NCI-H128 (cell line): ENCODE measurements around the gene PSMA2.

ENCODE experiments used
- DNase-seq: peaks from one replicate; lab custom pipeline; 2025; ENCODE audit not compliant: unreplicated experiment; lab: John Stamatoyannopoulos, UW

PSMA2 gene

DNA sequence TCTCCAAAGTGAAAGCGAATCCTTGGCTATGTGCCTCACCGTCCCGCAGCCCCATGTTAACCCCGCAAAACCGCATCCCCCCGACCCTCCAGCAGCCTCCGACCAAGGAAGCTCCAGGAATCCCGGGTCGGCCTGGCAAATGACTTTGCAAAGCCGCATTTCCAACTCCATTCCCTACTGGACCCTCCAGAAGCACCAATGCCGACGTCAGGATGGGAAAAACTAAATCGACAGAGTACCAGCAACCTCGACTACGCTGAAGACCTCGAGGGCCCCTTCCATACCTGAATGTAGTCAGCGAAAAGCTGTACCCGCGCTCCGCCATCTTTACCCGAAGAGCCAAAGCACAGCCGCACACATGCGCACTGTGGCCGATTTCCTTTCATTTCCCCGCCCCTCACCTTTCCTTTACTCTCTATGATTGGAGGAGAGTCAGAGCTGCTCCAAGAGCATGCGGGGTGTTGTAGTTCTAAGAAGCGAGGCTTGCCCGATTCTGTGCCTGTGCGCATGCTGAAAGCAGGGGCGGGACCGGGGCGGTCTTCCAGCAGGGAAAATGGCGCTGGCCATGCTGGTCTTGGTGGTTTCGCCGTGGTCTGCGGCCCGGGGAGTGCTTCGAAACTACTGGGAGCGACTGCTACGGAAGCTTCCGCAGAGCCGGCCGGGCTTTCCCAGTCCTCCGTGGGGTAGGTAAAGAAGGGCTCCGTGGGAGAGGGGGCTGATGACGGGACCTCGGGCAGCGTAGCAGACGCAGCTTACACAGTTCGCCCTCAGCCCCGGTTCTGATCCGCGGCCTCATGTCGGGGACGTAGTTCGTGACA is at the start of gene PSMA2, which contains the start of gene MRPL32:
Gene PSMA2, minus strand, starts transcription at position 341 of the 818 bp plus-strand sequence. Its CDS starts 16 bp downstream, at position 325.
Gene MRPL32, plus strand, starts transcription at position 543 of the 818 bp plus-strand sequence. Its CDS starts 11 bp downstream, at position 554.
- peak; percentile 95 for DNase-seq

DNA sequence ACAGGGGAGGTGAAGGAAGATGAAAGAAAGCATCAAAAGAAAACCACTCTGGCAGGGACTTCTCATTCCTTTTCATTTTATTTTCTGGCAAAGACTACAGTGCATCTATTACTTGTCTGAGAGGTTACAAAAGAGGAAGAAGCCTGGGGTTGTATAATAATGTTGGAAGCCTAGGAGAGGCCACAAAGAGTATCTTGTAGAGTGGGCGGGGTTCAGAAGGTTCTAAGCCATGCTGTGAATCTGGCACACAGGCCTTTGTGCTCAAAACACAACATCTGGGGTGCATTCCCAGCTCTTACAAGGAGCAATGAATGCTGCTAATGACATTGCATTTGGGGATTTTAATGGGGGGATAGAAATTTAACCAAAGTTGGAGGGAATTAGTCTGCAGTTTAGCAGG is 49.6 kb upstream of the PSMA2 start:
- no peak for DNase-seq

DNA sequence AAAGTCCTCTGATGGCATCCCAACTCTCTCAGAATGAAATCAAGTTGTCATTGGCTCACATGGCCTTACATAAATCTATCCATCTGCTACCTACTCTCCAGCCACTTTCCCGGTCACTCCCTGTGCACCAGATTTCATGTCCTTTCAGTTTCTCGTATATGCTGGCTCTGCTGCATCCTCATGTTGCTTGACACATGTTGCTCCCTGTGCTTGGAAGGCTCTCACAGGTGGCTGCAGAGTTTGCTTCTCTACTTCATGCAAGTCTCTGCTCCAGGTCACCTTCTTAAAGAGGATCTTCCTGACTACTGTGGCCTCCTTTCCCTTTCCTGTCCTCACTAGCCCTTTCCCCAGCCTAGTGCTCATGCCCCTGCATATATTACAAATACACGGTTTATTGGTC is 48.5 kb upstream of the PSMA2 start:
- DNase-seq: no peak

DNA sequence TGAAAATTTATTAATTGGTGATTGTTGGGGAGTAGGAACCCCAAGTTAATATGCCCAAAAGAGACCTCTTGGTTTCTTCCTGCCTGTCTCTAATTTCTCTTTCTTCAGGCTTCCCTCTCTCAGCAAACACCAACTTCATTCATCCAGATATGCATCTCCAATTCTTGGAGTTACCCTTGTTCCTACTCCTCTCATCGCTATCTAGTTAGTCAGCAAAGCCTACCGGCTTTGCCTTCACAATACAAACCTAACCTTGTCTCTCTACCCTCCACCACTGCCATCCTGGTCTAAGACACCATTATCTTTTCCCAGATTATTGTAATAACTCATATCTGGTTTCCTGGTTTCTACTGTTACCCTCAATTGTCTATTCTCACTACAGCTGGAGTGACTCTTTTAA is 48.1 kb upstream of the PSMA2 start:
- no peak for DNase-seq

DNA sequence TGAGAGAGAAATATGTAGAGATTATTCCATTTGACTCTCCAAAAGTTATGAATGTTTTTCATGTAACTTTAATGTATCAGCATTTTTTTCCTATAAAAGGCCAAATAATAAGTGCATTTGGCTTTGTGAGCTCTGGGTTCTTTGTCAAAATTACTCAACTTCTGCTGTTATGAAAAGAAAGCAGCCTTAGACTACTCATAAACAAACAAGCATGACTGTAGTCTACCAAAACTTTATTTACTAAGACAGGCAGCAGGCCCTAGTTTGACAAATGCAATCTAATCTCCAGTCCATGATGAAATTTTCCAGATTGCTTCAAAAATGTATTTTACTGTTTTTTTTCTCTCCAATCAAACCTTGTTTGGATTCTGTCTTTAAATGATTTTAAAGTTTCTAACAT is 46.5 kb upstream of the PSMA2 start:
- no peak for DNase-seq

DNA sequence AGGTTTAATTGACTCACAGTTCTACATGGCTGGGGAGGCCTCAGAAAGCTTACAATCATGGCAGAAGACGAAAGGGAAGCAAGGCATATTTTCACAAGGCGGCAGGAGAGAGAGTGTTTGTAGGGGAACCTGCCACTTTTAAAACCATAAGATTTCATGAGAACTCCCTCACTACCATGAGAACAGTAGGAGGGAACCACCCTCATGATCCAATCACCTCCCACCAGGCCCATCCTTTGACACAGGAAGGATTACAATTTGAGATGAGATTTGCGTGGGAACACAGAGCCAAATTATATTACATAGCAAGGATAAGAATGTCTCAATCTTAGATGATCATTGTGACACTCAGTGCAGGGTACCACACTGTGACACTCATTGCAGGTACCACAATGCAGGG is 44.4 kb upstream of the PSMA2 start:
- DNase-seq: no peak

DNA sequence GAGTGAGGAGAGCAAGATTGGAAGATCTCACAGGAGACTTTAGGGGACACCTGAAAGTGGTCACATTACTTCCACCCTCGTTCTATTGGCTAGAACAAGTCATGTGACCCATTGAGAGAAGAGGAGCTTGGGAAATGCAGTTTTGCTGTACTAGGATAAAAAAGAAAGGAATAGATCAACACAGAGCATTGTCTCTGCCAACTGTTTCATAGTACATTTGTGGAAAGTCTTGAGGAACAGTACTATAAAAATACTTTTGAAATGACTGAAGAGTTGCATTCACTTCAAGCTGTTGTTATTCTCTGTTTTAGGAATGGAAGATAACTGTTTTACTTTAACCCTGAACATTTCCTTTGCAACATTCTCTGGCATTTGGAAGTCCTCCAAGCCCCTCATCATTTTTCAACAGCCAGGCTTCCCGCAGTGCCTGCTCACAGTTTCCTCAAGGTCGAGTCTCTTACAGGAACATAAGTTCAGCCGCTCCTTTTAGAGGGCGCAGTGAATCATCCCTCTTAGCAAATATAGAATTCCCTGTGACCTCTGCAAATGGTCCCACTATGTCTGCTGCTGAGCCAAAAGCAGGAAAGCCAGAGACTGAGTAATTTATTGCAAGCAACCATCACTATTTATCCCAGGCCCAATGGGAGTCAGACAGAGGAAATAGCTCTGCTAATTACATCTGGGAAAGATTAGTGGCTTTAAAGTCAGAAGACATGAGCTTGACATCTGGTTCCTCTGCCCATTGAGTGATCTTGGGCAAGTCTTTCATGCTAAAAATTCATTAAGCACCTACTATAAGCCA is 40.9 kb upstream of the PSMA2 start:
- DNase-seq: no peak

DNA sequence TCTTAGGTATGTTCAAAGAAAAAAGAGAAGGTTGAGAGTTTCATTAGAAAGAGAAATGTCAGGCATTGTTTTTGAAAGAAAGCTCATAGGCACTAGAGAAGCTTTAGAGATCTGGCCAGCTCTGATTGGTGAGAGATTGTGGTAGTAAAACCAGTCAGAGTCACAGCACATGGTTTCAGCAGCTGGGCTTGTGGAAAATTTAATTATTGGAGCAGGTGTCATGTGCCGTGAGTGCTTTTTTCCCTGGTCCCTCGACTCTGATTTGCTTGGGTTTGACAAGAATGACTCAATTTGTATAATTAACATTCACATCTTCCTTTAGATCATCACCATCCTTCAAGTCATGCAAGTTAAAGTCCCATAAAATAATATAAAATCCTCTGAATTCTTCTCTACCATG is 35.4 kb upstream of the PSMA2 start:
- DNase-seq: no peak

DNA sequence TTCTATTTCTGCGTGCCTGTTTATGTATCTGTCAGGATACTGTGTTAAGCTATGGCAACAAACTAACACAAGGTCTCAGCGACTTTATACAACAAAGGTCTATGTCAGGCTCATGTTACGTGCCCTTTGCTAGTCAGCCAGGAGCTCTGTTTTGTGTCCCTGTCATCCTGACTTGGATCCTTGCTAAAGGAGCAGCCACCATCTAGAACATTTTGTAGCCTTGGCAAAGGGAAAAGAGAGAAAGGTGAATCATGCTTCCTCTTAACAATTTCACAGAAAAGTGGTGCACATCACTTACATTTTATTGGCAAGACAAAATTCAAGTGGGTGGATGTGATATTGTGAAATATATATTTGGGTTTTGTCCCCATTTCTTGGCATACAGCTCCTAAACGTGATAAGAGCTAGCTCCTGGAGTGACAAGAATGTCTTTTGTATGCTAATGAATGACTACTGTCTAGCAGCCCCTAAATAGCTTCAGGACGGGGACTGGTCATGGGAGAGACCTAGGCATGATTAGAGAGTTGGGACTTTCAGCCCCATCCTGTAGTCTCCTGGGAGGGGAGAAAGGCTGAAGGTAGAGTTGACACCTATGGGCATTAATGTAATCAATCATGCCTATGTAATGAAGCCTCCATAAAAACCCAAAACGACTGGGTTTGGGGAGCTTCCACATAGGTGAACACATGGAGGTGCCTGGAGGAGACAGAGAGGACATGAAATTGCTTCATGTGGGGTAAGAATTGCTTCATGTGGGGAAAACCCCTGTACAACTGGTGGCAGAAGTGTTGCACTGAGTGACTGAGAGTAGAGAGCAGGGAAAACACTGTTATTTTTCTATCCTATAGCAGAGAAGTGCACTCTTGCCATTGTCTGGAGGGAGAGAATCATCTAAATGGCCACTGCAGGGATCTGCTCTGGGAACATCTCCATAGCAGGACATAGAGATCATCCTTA is 33.2 kb upstream of the PSMA2 start:
- DNase-seq: no peak

DNA sequence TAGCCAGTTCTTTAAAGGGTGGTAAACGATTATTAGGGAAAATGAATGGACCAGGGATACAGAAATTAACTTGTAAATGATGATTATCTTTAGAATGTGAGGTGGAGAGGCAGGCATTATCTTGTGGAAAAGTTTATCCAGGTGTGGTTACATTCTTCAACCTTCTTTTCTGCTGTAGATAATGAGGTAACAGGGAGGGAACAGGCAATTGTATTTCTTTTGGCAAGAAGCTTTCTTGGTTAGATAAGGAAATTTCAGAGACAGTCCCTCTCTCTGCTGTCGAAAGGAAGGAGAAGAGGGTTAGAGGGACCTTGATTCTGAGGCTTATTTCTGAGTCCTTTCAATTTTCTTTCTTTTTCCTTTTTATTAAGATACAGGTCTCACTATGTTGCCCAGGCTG is 32.3 kb upstream of the PSMA2 start:
- DNase-seq: no peak

DNA sequence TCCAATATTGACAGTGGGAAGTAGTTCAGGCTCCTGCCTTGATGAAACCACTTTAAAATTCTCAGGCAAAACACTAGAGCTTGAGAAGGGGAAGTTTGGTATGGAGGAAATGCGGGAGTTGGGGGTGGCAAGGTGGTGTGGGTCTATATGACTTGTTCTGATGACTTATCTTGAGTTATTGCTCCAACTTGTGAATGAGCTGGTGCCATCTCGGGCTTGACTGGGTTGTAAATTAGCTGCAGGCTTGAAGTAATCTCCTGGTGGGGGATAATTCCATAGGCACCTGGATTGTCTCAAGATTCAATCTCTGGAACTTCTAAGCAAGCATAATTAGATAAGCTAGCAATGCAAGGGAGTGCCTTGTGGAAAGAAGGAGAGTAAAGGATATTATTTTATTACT is 29.2 kb upstream of the PSMA2 start:
- DNase-seq: no peak

DNA sequence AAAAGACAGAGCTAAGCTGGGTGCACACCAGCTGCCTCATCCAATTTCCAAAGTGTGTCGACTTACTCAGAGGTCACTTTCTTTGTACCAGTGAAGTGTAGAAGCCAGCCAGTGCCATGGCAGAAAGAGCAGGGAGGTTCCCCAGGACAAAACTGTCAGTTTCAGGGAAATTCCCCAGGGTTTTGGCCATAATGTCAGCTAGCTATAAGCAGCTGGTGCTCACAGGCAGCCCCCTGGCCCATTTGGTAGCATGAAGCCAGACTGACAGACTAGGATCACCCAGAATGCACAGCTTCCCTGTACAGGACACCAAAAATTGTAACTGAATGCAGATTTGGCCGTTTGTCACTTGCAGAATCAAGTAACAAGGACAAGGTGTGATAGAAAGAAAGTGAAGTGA is 28.8 kb upstream of the PSMA2 start:
- DNase-seq: no peak

DNA sequence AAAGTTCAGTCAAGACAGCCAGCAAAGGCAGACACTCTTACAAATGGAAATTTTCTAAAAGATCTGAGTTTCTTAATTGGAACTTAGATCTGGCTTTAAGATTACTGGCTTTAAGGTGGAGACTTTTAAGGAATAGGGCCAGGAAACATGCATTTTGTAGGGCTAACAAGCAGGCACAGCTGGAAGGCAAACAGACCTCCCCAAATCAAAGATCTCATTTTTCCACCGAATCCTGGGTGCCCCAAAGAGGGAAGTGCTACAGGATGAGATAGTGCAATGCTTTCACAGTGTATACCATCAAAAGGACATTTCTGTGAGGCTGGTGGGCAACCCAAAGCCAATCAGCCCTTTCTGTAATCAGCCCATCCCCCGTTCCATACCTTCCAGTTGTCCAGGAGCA is 27.6 kb upstream of the PSMA2 start:
- DNase-seq: no peak

DNA sequence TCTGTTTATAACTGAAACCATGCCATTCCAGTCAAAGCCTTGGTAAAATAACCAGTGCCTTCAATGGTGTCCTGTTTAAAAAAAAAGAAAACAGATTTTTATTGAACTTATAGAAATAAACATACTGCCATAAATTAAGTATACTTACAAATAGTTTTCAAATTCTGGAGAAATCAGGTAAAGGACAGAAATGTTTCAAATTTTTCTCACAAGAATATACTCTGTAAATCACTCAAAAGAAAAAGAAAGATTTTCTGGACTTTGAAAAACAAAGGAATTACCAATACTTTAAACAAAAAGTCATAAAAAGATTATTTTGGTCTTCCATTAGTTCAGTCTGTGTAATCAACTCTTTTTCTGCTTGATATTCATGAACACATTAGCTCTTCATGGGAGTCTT is 24.1 kb upstream of the PSMA2 start:
- no peak for DNase-seq

DNA sequence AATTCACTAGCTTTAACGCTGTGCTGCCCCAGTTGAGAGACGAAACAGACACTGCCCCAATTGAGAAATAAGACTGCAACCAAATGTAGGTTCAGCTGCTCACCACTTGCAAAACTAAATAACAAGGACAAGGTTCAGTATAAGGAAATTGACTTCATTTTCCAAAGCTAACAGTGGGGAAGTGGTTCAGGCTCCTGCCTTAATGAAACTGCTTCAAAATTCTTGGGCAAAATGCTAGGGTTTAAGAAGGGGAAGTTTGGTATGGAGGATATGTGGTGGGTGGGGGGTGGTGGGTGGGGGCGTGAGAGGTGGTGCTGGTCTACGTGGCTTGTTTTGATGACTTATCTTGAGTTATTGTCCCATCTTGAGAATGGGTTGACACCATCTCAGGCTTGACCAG is 22.0 kb upstream of the PSMA2 start:
- no peak for DNase-seq

DNA sequence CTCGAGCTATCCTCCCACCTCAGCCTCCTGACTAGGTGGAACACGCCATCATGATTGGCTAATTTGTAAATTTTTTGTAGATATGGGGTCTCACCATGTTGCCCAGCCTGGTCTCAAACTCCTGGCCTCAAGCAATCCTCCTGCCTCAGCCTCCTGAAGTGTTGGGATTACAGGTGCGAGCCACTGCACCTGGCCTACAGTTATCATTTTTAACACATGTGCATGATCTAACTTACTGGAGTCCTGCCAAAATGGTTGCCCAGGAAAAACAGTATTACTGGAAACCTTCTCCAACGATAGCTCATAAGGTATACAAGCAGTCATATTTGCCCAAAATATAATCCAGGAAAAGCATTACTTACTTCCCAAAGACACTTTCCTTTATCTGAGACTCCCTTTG is 20.4 kb upstream of the PSMA2 start:
- DNase-seq: no peak

DNA sequence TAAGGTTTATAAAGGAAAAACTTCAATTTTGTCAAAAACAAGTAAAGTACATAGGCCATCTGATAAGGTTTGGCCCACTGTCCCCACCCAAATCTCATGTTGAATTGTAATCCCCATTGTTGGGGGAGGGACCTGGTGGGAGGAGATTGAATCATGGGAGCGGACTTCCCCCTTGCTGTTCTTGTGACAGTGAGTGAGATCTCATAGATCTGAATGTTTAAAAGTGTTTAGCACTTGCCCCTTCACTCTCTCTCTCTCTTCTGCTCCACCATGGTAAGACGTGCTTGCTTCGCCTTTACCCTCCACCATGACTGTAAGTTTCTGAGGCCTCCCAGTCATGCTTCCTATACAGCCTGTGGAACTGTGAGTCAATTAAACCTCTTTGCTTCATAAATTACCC is 18.4 kb upstream of the PSMA2 start:
- DNase-seq: no peak

DNA sequence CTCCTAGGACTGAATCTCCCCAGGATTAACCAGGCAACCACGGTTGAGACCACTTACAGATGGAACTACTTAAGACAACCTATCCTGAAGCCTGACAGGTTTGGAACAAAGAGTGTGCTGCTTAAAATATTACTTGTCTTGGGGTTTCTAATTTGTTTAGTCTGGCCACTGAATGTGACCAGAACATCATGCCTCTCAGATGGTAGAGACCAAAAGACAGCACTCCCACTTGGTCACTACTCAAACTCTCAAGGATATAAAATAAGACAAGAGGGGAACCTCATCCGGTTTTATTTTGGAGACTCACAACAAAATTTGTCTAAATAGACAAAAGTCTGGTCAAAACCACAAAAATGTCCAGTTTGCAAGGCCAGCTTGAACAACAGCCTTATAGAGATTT is 15.5 kb upstream of the PSMA2 start:
- no peak for DNase-seq

DNA sequence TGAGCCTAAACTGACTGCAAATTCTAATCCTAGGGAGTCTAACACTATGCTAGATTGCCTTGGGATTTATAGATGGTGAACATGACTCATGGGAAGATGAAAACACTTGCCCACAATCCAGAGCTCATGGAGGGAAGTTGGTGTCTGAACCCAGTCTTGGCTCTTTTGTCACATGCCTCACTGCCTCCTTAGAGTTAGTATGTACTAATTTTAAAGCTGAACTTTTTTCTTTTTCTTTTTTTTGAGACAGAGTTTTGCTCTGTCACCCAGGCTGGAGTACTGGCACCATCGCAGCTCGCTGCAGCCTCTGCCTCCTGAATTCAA is 14.6 kb upstream of the PSMA2 start:
- no peak for DNase-seq

DNA sequence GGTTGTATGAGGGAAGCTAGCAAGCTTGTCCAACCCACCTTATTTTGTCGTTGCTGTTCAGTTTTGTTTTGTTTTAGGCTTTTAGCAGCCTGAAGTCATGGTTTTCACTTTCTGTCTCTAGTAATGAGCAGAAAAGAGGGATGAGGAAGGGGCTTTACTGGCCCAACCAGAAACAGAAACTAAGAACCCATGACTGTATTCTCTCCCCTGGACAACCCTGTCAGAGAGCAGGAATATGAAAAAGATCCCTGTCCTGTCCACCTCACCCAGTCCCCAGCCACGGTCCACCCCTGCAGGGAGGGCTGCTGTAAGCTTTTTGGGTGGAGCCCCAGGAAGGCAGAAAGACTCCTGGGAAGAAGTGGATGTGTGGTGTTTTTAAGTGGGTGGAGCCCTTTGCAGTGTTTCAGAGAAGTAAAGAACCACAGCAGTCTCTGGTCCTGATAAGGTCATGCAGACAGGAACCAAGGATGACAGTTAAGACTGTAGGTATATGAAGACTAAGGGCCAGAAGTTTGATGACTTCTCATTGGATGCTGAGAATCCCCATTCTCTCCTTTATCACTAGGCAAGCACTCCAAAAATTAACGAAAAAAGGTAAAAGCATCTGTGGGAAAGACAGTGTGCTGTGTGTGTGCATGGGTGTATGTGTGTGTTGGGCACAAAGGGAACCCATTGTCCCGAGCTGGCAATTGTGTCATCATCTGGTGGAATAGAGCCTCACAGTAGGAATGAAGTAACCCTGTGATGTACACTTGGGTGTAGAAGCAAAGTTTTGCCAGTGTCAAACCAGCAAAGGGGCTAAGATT is 14.1 kb upstream of the PSMA2 start:
- DNase-seq: no peak
